Suprapubic skin (tissue), 4 donors: ENCODE results near the gene TNFRSF8. TPM values are rescaled to one million over a fixed set of nuclear protein-coding genes. Genes with fewer than 3 reads are reported as not detected.
"Not testable (repeated sequence)": the region's sequence is repeated elsewhere in the genome, so short reads cannot be mapped to it uniquely, and the experiment has no call there.

Experiments used
- DNase-seq, 2 donors: peaks; one replicate each; pipeline ENCODE4 v3.0.0-alpha.2; 2019; ENCODE audit warnings: low spot score in 2 of 2
- H3K27ac ChIP-seq: fragments of 200-600 bp; sonication (generic); one replicate; pipeline ENCODE4 v1.5.1; 2019
- H3K27me3 ChIP-seq: fragments of 200-600 bp; sonication (generic); one replicate; pipeline ENCODE4 v1.5.1; 2019
- H3K36me3 ChIP-seq: fragments of 200-600 bp; sonication (generic); one replicate; pipeline ENCODE4 v1.5.1; 2019
- H3K4me1 ChIP-seq: fragments of 200-600 bp; sonication (generic); one replicate; pipeline ENCODE4 v1.5.1; 2019
- H3K4me3 ChIP-seq: fragments of 200-600 bp; sonication (generic); one replicate; pipeline ENCODE4 v1.5.1; 2019; ENCODE audit warnings: mild to moderate bottlenecking
- H3K9me3 ChIP-seq: fragments of 200-600 bp; sonication (generic); one replicate; pipeline ENCODE4 v1.5.1; 2019
- EP300 ChIP-seq: sonication (generic); formaldehyde crosslinking; IDR thresholded peaks from one replicate; pipeline ENCODE4 v1.6.1; 2017; ENCODE audit warnings: antibody characterized with exemption
- POLR2A ChIP-seq, 2 donors: fragments of 450-650 bp; IDR thresholded peaks; one replicate each; pipeline ENCODE4 v1.6.1; 2017; ENCODE audit warnings: antibody characterized with exemption in 2 of 2, mild to moderate bottlenecking in 2 of 2, moderate library complexity in 2 of 2
- POLR2AphosphoS5 ChIP-seq, 3 donors: sonication (generic); formaldehyde crosslinking; IDR thresholded peaks; one replicate each; pipeline ENCODE4 v1.6.1; 2017; ENCODE audit warnings: antibody characterized with exemption in 3 of 3
- WGBS: methylation state at CpG from one replicate; pipeline ENCODE4 v1.1.5; 2018; 5-methylcytosine and 5-hydroxymethylcytosine counted together
- total RNA-seq, 4 donors: library from RNA; depleted of rRNA; stranded (reverse); fragments of >200 nt; gene quantifications; one replicate each; pipeline ENCODE4 v1.1.0, GENCODE V29; 2016
- TF ChIP-seq, protein P1 (sequence below), 2 donors: fragments of 200-600 bp in 1 of 2; fragments of 450-650 bp in 1 of 2; sonication (generic) in 1 of 2; IDR thresholded peaks; one replicate each; pipeline ENCODE4 v1.5.1; 2016 to 2019; ENCODE audit warnings: antibody characterized with exemption in 2 of 2, mild to moderate bottlenecking in 1 of 2, moderate library complexity in 1 of 2

Gene TNFRSF8
- total RNA-seq, 4 donors from 2014 or later = 0.30 to 1.2 (median 0.75) TPM

DNA sequence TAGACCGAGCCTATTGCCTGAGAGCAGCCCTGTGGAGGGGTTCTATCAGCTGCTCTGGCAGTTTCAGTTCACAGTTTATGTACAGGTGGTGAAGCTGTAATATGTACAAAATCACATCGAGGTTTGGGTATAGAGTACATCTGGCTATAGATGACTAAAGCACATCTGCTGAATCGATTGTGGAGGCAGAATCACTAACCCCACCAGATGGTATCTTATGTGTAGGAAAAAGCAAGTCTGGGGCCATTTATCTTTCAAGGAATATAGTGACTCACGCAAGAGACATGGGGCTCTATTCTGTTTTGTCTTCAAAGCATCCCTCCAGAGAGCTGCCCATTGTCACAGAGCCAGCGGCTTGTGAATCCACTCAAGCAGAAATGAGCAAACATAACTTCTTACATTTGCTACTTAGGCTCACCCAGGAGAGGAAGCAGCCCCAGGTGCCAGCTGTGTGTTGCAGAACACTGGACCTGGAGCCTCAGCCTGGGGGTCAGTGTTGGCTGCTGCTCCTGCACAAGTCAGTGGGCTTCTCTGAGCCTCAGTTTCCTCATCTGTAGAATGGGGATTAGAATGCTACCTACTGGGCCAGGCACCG lies 22.5 kb upstream of the TNFRSF8 start:
- no peaks in the 10 kb centered on the region for H3K27me3 ChIP-seq
- H3K4me3 ChIP-seq = no peak overlapping the region
- no peaks in the 10 kb centered on the region for H3K36me3 ChIP-seq
- no peak overlapping the region for H3K27ac ChIP-seq
- no peaks in the 10 kb centered on the region for H3K4me1 ChIP-seq
- no peak for TF ChIP-seq EP300
- no peak for TF ChIP-seq POLR2AphosphoS5 (IDR thresholded peaks at IDR 0.05)
- no peak for TF ChIP-seq POLR2A (IDR thresholded peaks at IDR 0.05)
- TF ChIP-seq, protein P1, sequence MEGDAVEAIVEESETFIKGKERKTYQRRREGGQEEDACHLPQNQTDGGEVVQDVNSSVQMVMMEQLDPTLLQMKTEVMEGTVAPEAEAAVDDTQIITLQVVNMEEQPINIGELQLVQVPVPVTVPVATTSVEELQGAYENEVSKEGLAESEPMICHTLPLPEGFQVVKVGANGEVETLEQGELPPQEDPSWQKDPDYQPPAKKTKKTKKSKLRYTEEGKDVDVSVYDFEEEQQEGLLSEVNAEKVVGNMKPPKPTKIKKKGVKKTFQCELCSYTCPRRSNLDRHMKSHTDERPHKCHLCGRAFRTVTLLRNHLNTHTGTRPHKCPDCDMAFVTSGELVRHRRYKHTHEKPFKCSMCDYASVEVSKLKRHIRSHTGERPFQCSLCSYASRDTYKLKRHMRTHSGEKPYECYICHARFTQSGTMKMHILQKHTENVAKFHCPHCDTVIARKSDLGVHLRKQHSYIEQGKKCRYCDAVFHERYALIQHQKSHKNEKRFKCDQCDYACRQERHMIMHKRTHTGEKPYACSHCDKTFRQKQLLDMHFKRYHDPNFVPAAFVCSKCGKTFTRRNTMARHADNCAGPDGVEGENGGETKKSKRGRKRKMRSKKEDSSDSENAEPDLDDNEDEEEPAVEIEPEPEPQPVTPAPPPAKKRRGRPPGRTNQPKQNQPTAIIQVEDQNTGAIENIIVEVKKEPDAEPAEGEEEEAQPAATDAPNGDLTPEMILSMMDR (IDR thresholded peaks at IDR 0.05) = no peak
- WGBS = 65% methylated on average over 5 of the region's 6 CpGs
- no peaks in the 10 kb centered on the region for H3K9me3 ChIP-seq
- DNase-seq = no peak

DNA sequence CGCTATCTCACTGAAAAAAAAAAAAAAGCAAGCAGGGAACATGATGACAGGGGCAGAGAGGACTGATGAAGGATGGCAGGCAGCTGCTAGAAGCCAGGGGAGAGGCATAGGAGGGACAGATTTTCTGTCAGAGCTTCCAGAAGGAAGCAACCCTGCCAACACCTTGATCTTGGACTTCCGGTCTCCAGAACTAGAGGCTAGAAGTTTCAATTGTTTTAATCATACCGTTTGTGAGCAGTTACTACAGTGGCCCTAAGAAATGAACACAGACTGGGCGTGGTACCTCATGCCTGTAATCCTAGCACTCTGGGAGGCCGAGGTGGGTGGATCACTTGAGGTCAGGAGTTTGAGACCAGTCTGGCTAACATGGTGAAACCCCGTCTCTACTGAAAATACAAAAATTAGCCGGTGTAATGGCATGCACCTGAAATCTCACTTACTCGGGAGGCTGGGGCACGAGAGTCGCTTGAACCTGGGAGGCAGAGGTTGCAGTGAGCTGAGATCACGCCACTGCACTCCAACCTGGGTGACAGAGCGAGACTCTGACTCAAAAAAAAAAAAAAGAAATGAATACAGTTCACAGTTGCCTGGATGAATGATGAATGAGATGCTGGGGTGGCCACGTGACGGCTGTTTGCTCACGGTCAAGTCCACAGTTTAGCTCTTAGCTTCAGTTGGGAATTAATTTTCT lies 18.8 kb upstream of the TNFRSF8 start:
- H3K36me3 ChIP-seq, H3K9me3 ChIP-seq, H3K4me3 ChIP-seq, H3K27ac ChIP-seq, DNase-seq, H3K4me1 ChIP-seq, H3K27me3 ChIP-seq: not testable (repeated sequence)
- 74% methylated on average over 15 of the region's 15 CpGs for WGBS

DNA sequence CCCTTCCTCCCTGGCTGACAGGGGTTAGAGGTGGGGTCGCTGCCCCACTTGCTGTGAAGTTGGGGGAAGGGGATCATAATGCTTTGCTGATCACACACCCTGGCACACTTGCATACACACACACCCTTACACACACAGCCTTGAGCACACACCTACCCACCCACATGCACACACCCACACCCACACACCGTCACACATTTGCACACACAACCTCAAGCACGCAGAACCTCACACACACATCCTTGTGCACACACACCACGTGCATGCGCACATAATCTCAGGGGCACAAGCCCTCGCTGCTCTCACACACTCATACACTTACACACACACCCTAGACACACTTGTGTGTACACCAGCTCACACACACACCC lies 16.4 kb upstream of the TNFRSF8 start:
- H3K4me3 ChIP-seq = no peak overlapping the region
- WGBS = 85% methylated on average over 6 of the region's 6 CpGs
- H3K36me3 ChIP-seq = no peaks in the 10 kb centered on the region
- peaks cover 5% of the 10 kb centered on the region for H3K27me3 ChIP-seq
- DNase-seq = no peak
- no peak for TF ChIP-seq POLR2AphosphoS5 (IDR thresholded peaks at IDR 0.05)
- no peak for TF ChIP-seq POLR2A (IDR thresholded peaks at IDR 0.05)
- TF ChIP-seq, protein P1 (IDR thresholded peaks at IDR 0.05) = no peak
- TF ChIP-seq EP300 = no peak
- H3K9me3 ChIP-seq = no peaks in the 10 kb centered on the region
- H3K4me1 ChIP-seq = peaks cover 3% of the 10 kb centered on the region
- H3K27ac ChIP-seq = no peak overlapping the region

DNA sequence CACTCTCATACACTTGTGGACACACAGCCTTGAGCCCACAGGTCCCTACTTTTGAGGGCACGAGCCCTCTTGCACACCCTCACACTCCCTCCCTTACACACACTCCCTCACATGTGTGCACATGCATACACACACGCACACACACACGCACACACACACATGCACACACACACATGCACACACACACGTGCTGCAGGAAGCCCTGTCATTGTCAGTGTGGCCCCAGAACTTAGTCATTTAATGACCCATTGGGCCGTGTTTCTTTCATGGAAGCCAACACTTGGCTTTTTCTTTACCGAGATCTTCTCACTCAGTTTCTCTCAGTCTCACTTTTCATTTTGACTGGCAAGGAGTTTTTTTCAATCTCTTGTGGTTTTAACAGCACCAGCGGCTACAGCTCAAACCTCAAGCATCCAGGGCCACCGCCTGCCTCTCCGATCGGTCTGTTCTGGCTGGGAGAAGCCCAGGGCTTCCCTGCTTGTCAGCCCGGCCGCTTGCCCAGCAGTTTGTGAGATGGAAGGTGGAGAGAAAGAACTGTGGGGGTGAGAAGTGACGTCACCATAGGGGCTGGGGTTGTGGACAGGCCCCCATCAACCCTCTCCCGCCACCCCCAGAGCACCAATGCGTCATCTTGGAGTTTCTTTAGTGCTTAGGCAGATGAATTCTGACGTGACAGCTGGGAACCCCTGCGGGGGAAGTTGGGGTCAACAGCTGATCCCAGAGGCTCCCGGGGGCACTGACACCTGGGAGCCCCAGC lies 15.8 kb upstream of the TNFRSF8 start:
- H3K4me1 ChIP-seq = peaks cover 8% of the 10 kb centered on the region

DNA sequence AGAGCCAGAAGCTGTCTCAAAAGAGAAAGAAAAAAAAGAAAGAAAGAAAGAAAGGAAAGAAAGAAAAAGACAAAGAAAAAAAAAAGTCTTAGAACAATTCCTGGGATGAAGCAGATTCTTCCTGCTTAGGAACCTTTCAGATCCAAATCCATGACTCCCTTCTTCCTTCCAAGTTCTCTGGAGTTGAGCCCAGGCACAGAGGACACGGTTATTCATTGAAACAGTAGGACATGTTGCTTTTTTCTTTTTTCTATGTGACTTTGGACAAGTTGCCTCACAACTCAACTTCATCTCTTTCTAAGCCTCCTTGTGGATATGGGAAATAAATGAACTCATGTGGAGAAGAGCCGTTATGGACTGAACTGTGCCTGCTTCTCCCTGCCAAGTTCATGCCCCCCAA lies 14.7 kb upstream of the TNFRSF8 start:
- DNase-seq = no peak
- H3K27me3 ChIP-seq = peaks cover 5% of the 10 kb centered on the region
- H3K9me3 ChIP-seq = no peaks in the 10 kb centered on the region
- TF ChIP-seq EP300 (no peak), POLR2AphosphoS5 (IDR thresholded peaks at IDR 0.05) (no peak), POLR2A (IDR thresholded peaks at IDR 0.05) (no peak)
- TF ChIP-seq, protein P1 (IDR thresholded peaks at IDR 0.05) = no peak
- WGBS = 49% methylated on average over 2 of the region's 2 CpGs
- peaks cover 16% of the 10 kb centered on the region for H3K4me1 ChIP-seq
- no peaks in the 10 kb centered on the region for H3K36me3 ChIP-seq
- H3K27ac ChIP-seq = no peak overlapping the region
- no peak overlapping the region for H3K4me3 ChIP-seq

More for the DNA sequence above, 15.8 kb upstream of the TNFRSF8 start:
- Histone ChIP-seq H3K27me3 (peaks cover 5% of the 10 kb centered on the region), H3K4me3 (no peak overlapping the region), H3K9me3 (no peaks in the 10 kb centered on the region), H3K36me3 (no peaks in the 10 kb centered on the region), H3K27ac (no peak overlapping the region)
- no peak for DNase-seq
- TF ChIP-seq EP300 = no peak
- no peak for TF ChIP-seq POLR2AphosphoS5 (IDR thresholded peaks at IDR 0.05)
- TF ChIP-seq, protein P1 (IDR thresholded peaks at IDR 0.05) = no peak
- no peak for TF ChIP-seq POLR2A (IDR thresholded peaks at IDR 0.05)
- WGBS = 62% methylated on average over 18 of the region's 18 CpGs
